HepG2 (cell line): Measurements from ENCODE around the gene BARHL2. TPM values are rescaled to one million over a fixed set of nuclear protein-coding genes. Genes with fewer than 3 reads are reported as not detected.
A peak's percentile ranks its signal among the peaks of the same experiment; 100 is the strongest.

Experiments
- ATAC-seq: fragments of 200-7000 bp; cut with Tn5 transposase; 3 replicates; pipeline ENCODE4 v1.9.1; 2020; ENCODE audit warnings: mild to moderate bottlenecking, moderate library complexity
- BruUV-seq: library from RNA; stranded (reverse); fragments of 400-500 nt; replicated peaks from 2 replicates; lab custom pipeline; 2021; lab: Mats Ljungman, UMichigan
- CTCF ChIA-PET: fragments of 300-600 bp; formaldehyde crosslinking; extraction: SDS; loops from one replicate; lab custom pipeline; 2021; ENCODE audit warnings: low total read pairs, inconsistent platforms, low intra/inter-chr PET ratio; lab: Yijun Ruan, JAX
- POLR2A ChIA-PET: fragments of 350-600 bp; sonication (Branson Sonifier 250); formaldehyde crosslinking; loops from one replicate; lab custom pipeline; 2020; ENCODE audit warnings: antibody characterized with exemption, inconsistent platforms; lab: Yijun Ruan, JAX
- DNase-seq: peaks from one replicate; pipeline ENCODE4 v3.0.0-alpha.2; 2015; ENCODE audit warnings: low spot score
- FAIRE-seq: peaks from 3 replicates; lab custom pipeline; 2011; peaks lifted over from hg19 to GRCh38; lab: Jason Lieb, UNC
- H2AFZ ChIP-seq: one replicate; pipeline ENCODE4 v1.6.1; 2011; ENCODE audit warnings: low read length, inconsistent platforms
- H3K27ac ChIP-seq: fragments of 300-600 bp; 3 replicates; pipeline ENCODE4 v1.8.0; 2011; ENCODE audit warnings: mixed run types, mild to moderate bottlenecking, mixed read lengths, low read length, inconsistent platforms; ENCODE audit not compliant: insufficient read depth; ENCODE audit errors: extremely low read length
- H3K27me3 ChIP-seq, 2 experiments: fragments of 200-600 bp in 1 of 2; 2 replicates in 1 of 2; 3 replicates in 1 of 2; pipeline versions ENCODE4 v1.6.0 to v1.8.0; 2011; ENCODE audit warnings: low read length in 2 of 2, mild to moderate bottlenecking in 2 of 2, moderate library complexity in 2 of 2, inconsistent platforms in 1 of 2; ENCODE audit not compliant: insufficient read depth in 2 of 2, control insufficient read depth in 1 of 2
- H3K36me3 ChIP-seq, 2 experiments: fragments of 200-600 bp in 1 of 2; replicated peaks in 1 of 2; 2 replicates in 1 of 2; 3 replicates in 1 of 2; pipeline versions ENCODE4 v1.5.1 to v1.8.0; 2011; ENCODE audit warnings: low read length in 2 of 2, inconsistent platforms in 1 of 2; ENCODE audit not compliant: insufficient read depth in 2 of 2, control insufficient read depth in 1 of 2
- H3K4me1 ChIP-seq: 2 replicates; pipeline ENCODE4 v1.5.1; 2012; ENCODE audit warnings: low read length, inconsistent platforms; ENCODE audit not compliant: insufficient read depth
- H3K4me2 ChIP-seq: 2 replicates; pipeline ENCODE4 v1.6.0; 2011; ENCODE audit warnings: low read depth, low read length, inconsistent platforms
- H3K4me3 ChIP-seq, 3 experiments: fragments of 200-600 bp in 1 of 3; sonication (generic), shearing (Covaris generic) in 1 of 3; replicated peaks in 1 of 3; 2 replicates each; pipeline ENCODE4 v1.5.1; 2011 to 2016; ENCODE audit warnings: low read length in 3 of 3, inconsistent platforms in 2 of 3, low read depth in 2 of 3, mild to moderate bottlenecking in 2 of 3, control low read depth in 1 of 3, mixed read lengths in 1 of 3; ENCODE audit not compliant: insufficient read depth in 1 of 3
- H3K79me2 ChIP-seq: one replicate; pipeline ENCODE4 v1.6.1; 2011; ENCODE audit warnings: low read length, inconsistent platforms; ENCODE audit not compliant: insufficient read depth
- H3K9ac ChIP-seq: 2 replicates; pipeline ENCODE4 v1.6.0; 2011; ENCODE audit warnings: mild to moderate bottlenecking, low read depth, low read length, inconsistent platforms; ENCODE audit not compliant: insufficient read depth
- H3K9me3 ChIP-seq: 2 replicates; pipeline ENCODE4 v1.5.1; 2012; ENCODE audit warnings: mild to moderate bottlenecking, low read length
- H4K20me1 ChIP-seq: 2 replicates; pipeline ENCODE4 v1.6.0; 2011; ENCODE audit warnings: inconsistent platforms, mild to moderate bottlenecking, low read length, moderate library complexity; ENCODE audit not compliant: insufficient read depth
- HOXA9 ChIP-seq: sonication (generic); formaldehyde crosslinking; IDR thresholded peaks from 2 replicates; pipeline ENCODE4 v1.8.1; 2022; ENCODE audit warnings: missing genetic modification reagents, mild to moderate bottlenecking, moderate library complexity, borderline replicate concordance
- RAD51 ChIP-seq: fragments of 450-650 bp; IDR thresholded peaks from 2 replicates; pipeline ENCODE4 v1.6.1; 2016; ENCODE audit warnings: borderline replicate concordance
- ZBTB37 ChIP-seq: sonication (generic); formaldehyde crosslinking; IDR thresholded peaks from 2 replicates; pipeline ENCODE4 v1.4.0; 2020; ENCODE audit warnings: mild to moderate bottlenecking, missing genetic modification reagents
- ZNF33B ChIP-seq: sonication (generic); formaldehyde crosslinking; IDR thresholded peaks from 2 replicates; pipeline ENCODE4 v1.5.1; 2020; ENCODE audit warnings: mild to moderate bottlenecking, missing genetic modification reagents
- ZNF646 ChIP-seq: sonication (generic); formaldehyde crosslinking; IDR thresholded peaks from 2 replicates; pipeline ENCODE4 v1.9.0; 2021; ENCODE audit warnings: mild to moderate bottlenecking, missing genetic modification reagents
- ZNF792 ChIP-seq: IDR thresholded peaks from 2 replicates; pipeline ENCODE4 v1.6.1; 2016
- WGBS: methylation state at CpG from one replicate; pipeline ENCODE4 v1.1.6; 2017; ENCODE audit warnings: low lambda C conversion rate; 5-methylcytosine and 5-hydroxymethylcytosine counted together
- in situ Hi-C: cut with HindIII; loops from 2 replicates; pipeline ENCODE4 v1.10.0; 2017; ENCODE audit warnings: low pct_unique_long_range_greater_than_20kb; ENCODE audit not compliant: extremely low pct_ligation_motif_present
- intact Hi-C: fragments of 100-400 bp; cut with micrococcal nuclease; formaldehyde crosslinking; loops from one replicate; pipeline ENCODE4 v1.10.0; 2022; ENCODE audit not compliant: unreplicated experiment
- polyA plus RNA-seq, 8 experiments: library from polyadenylated mRNA; depleted of rRNA in 3 of 8; stranded (reverse) in 7 of 8; unstranded in 1 of 8; fragments of >200 nt; fragmentation: Illumina TruSeq in 4 of 8; extraction: Trizol in 4 of 8; gene quantifications; 2 replicates each; pipeline versions ENCODE4 v1.2.1 to v1.2.3, GENCODE V29; 2011 to 2016; ENCODE audit warnings: low read depth in 4 of 8, missing spikeins in 1 of 8, mixed read lengths in 1 of 8; ENCODE audit not compliant: insufficient read depth in 1 of 8
- total RNA-seq, 5 experiments: library from RNA; depleted of rRNA; stranded (reverse); fragments of >200 nt; fragmentation: Illumina TruSeq; extraction: Trizol; gene quantifications; 2 replicates each; pipeline ENCODE4 v1.2.3, GENCODE V29; 2016; ENCODE audit warnings: low read depth in 1 of 5

BARHL2 gene
- total and polyA plus RNA-seq, 2 of the 13 experiments (the other 11 are each of a cell fraction or from before 2014, with no cell fraction given) = not detected

DNA sequence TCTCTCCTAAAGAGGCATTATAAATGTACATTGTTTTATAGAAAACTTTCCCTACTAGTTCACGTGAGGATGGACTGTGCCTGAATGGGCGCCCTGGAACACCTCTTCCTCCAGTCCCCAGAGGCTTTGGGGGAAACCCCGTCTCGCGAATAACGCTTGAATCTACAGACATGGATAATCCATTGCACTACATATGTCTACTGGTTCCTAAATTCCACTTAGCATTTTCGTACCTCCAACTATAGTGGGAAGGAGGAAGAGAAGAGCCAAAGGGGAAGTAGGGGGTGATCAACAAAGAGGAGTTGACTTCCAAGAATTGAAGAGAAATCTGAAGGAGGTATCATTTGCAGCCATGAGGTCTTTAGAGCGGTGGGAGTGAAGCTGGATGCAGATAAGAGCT is 11.1 kb downstream of the BARHL2 start (continued):
- no peak for TF ChIP-seq ZNF646 (CRISPR knock-in tag)

GRCh38 chr1:90704817-90705216 is 12.3 kb downstream of the BARHL2 start:
- Histone ChIP-seq H3K27ac (no peak overlapping the region), H3K4me2 (no peak overlapping the region), H3K9ac (no peak overlapping the region), H3K4me1 (no peaks in the 10 kb centered on the region; the same call in 1 of the 2 replicates), H3K79me2 (no peaks in the 10 kb centered on the region), H3K27me3 (peaks cover 7 to 44% of the 10 kb centered on the region in 2 experiments), H3K9me3 (no peaks in the 10 kb centered on the region), H3K36me3 (no peaks in the 10 kb centered on the region), H4K20me1 (no peaks in the 10 kb centered on the region), H2AFZ (no peak overlapping the region), H3K4me3 (no peak overlapping the region)
- ChIA-PET POLR2A (no interaction called here), CTCF (no interaction called here)
- in situ Hi-C loops (no loop called here), intact Hi-C loops (no loop called here)
- no peak for TF ChIP-seq ZNF792 (CRISPR knock-in tag)
- no peak for TF ChIP-seq ZNF33B (CRISPR knock-in tag)
- no peak for TF ChIP-seq HOXA9 (CRISPR knock-in tag)
- peak; percentile 24; the same call in 1 of the 2 replicates for TF ChIP-seq RAD51
- TF ChIP-seq ZBTB37 (CRISPR knock-in tag) = no peak
- BruUV-seq = no TSS peak
- WGBS = 59% methylated on average over 14 of the region's 14 CpGs
- DNase-seq = no peak
- FAIRE-seq = no peak
- ATAC-seq = no peak
